ENCODE results near the gene RTN4R.
"Not testable (repeated sequence)": the region's sequence is repeated elsewhere in the genome, so short reads cannot be mapped to it uniquely, and the experiment has no call there.

RTN4R gene

DNA sequence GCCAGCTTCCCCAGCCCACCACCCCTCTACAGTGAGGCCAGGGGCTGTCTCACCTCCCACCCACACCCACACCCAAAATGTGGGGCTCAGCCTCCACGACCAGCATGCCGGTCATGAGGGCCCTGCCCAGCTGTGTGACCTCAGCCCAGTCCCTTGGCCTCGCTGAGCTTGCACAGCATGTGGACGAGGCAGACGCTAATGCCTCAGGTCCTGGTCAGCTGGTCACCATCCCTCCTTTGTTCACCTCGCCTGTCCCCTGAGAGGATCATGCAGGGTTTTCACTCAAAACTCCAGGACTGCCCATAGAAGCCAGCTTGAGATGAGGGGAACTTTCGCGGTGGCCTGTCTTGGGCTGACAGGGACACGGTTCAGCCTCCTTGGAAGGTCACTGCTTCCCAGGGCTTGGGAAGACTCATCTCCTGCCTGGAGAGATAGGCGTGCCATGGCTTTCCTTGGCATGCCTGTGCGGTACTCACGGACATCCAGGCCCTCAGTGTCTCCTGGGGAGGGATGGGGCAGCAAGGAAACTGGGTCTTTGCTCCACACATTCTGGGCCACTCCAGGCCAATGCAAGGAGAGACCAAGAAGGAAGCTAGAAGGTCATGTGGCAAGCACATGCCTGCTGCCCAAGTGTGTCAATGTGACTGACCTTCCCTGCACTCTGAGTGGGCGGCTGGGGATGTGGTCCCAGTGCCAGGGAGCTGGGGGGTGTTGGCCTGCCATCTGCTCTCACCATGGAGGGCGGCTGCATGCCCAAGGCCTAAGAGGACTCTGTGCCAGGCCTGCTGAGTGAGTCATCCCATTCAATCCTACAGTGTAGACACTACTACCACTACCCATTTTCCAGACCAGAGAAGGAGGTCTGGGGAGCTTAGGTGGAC, 3.2 kb upstream of the RTN4R start:
- no peak for DNase-seq (ENCODE audit: low read depth in 2 of 2)

DNA sequence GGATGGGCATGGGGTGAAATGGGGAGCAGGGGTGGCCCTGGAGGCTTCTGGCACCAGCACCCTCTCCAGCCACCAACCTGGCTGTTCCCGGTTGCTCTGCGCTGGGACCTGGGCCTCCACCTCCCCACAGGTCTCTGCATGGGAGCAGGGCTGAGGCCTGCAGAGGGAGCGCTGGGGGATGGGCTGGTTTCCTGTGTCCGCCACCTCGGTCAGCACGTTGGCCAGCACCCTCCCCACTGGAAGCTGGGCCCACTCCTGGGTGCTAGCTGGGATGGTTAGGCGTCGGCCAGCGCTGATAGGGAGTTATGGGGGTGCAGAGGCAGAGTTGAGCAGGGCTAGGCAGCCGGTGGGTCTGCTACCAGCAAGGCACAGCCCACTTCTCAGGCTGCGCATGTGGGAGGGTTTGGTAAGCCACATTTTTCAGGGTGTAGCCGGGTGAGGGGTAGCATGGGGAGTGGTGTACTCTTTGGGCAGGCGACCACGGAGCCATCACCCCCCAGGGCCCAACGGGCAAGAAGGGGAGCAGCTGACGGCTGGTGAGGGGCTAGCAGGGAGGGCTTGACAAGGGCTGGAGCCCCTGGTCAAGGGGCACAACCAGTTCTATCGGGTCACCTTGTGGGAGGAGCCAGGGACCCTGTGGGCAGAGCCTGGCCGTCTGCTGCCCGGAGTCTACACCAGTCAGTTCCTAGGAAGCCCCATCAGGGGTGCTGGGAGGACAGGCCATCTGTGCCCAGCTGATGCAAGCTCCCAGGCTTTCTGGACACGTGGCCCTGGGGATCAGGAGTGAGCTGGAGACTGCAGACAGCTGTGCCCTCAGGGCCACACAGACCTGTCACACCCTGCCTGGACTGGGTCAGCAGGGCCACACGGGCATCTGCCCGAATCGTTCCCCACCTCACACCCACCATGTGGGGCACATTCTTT, 2.3 kb upstream of the RTN4R start:
- DNase-seq (ENCODE audit: low read depth in 2 of 2): not testable (repeated sequence)

DNA sequence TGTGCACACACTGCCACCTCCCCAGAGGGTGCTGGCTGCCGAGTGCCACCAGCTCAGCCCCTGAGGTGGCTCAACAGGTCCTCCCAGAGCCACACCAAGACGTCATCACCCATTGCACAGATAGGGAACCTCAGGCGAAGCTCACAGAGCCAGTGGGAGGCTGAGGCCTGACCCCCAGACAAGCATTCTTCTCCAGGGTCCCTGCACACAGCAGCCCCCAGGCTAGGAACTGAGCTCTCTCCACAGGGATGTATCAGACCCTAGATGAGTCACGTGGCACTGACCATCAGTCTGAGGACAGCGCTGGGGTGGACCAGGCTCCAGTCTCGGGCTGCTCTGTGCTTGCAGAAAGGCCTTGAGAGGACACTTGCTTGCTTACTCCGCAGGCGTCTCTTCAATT, 1.6 kb upstream of the RTN4R start:
- not testable (repeated sequence) for DNase-seq (ENCODE audit: low read depth in 2 of 2)

DNA sequence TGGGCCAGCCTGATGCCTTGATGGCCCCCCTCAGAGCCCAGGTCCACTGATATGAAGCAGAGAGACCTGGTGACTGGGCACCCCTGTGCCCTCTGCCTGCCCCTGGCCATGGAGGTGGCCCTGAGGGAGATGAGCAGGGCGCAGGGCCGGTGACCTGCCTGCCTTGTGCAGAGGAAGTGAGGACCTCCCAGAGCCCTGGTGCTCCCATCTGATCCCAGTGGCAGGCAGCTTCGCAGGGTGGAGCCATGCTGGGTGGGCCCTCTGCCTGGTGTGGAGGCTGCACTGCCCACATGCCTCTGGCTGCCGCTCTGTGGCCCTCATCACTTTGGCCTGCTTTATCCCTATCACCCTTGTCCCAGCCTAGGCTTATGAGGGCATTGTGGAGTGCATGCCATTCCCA, 1.1 kb upstream of the RTN4R start:
- not testable (repeated sequence) for DNase-seq (ENCODE audit: low read depth in 2 of 2)

DNA sequence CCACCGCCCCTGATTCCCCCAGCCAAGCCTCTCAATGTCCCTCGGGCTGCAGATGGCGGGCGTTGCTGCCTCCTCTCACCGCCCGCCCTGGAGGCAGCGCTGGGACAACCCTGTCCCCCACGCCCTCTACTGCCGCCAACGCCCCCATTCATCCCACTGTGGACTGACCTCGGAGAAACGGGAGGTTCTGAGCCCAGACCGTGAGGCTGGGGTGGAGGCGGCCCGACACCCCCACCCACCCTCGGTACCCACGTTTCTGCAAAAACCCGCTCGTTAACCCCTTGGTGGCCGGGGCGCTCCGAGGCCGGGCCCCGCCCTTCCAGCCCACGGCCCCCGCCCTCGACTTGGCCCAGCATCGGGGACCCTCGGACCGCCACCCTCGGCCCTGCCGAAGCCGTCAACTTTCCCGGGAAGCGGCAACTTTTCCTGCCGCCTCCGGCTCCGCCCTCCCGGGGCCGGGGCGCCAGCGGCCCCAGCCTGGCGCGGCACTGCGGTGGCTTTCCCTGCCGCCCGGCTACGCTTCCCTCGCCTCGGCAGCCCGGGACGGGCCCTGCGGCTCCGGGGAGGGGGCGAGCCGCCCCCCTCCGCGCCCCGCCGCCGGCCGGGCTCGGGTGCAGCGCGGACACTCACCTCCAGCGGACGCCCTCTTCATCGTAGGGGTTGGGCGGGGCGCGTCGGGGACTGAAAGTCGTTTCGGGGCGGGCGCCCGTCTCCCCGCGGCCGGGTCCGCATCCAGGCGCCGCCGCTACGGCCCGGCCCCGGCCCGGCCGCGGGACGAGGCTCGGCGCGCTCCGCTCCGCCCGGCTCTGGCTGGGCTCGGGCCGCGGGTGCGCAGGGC, 458 bp downstream of the RTN4R start:
- DNase-seq (ENCODE audit: low read depth in 2 of 2): no peak

DNA sequence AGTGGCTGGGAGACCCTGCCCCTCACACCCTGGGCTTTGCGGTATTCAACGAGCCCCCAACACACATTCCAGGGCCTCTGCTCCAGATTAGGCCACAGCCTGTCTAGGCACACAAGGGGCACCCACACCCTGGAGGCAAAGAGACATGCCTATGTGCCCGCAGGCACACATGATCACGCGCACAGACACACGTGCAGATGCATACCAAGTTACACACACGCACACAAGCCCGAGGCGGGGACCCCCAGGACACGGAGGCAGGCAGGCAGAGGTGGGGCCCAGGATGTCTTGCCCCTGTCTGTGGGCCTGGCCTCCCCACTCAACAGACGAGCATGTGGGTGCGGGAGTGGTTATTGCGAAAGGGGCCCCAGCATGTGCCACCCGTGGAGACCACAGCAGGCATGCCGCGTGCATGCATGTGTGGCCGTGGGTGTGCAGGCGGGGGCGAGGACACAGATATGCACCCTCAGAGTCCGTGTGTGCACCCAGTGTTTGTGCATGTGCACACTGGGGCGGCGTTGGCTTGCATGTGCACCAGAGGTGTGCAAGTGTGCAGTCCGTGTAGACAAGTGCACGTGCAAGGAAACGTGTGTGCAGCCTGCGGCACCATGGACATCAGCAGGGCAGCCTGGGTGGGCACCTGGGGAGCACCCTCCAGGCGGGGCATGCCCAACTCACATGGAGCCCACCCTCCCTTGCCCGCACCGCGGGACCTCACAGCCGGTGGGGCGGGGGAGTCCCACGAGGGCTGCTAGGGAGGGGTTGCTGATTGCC, 1.3 kb downstream of the RTN4R start:
- not testable (repeated sequence) for DNase-seq (ENCODE audit: low read depth in 2 of 2)

DNA sequence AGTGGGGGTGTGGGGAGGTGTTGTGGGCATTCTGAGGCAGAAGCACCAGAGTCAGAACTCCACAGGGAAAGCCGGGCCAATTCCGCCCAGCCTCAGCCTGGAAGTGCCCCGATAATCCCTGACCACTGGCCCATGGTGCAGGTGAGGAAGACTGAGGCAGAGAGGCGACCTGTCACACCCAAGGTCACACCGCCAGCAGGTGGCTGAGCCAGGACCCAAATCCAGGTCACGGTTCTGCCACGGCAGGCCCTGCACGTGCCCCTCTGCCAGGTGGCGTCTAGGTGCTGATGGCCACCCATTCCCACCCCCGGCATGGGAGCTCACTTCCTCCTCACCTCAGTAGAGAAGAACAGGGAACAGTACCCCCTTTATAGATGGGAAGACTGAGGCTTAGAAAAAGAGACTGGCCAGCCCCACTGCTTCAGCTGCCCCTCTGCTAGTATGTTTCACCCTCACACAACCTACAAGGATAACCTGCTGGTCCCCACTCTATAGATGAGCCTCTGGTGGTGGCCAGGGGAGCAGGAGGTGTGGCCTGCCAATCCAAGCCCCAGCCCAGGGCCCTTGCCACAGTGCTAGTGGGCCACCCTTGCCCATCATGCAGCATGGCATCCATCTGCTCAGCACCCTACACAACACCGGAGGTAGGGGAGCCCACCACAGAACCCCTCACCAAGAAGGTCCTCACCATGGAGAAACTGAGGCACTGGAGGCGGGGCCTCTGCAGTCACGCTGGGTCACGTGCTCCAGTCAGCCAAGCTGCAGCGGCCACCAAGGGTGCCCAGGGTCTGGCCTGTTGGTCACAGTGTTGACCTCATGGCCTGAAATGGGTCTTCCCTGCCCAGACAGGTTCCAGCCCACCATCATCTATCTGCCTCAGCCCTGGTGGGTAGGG, 2.1 kb downstream of the RTN4R start:
- not testable (repeated sequence) for DNase-seq (ENCODE audit: low read depth in 2 of 2)

DNA sequence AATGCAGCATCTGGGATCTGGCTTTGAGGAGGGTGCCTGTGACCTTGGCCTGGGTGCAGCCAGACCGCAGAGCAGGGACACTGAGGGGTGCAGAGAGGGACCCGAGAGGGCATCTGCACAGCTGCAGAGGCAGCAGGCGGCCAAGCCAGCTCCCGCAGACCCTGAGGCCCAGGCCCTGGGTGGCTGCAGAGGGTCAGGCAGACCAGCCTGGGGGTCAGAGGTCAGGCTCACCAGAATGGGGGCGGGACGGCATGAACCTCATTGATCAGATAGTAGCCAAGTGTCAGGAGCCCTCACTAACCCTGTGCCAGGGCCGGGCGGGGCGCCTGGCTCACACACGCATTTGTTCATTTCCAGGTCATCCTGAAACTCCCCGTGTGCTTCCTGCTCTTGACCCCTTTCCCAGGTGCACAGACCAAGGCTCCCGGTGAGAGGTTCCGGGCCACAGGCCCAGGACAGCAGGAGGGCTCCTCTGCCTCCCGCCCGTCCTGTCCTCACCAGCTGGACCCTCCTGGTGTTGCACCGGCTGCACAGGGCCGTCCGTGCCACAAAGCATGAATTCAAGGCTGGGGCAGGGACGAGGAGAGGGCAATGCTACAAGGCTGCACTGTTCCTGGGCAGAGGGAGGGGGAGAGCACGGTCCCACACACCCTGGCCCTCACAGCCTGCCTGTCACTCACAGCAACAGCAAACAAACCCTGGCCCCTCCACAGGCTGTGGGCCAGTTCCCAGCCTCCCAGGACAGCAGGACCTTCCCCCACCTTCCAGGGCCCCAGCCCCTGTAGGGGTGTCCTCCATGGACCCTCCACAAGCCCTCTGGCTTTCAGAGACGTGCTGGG, 3.3 kb downstream of the RTN4R start:
- no peak for DNase-seq (ENCODE audit: low read depth in 2 of 2)

DNA sequence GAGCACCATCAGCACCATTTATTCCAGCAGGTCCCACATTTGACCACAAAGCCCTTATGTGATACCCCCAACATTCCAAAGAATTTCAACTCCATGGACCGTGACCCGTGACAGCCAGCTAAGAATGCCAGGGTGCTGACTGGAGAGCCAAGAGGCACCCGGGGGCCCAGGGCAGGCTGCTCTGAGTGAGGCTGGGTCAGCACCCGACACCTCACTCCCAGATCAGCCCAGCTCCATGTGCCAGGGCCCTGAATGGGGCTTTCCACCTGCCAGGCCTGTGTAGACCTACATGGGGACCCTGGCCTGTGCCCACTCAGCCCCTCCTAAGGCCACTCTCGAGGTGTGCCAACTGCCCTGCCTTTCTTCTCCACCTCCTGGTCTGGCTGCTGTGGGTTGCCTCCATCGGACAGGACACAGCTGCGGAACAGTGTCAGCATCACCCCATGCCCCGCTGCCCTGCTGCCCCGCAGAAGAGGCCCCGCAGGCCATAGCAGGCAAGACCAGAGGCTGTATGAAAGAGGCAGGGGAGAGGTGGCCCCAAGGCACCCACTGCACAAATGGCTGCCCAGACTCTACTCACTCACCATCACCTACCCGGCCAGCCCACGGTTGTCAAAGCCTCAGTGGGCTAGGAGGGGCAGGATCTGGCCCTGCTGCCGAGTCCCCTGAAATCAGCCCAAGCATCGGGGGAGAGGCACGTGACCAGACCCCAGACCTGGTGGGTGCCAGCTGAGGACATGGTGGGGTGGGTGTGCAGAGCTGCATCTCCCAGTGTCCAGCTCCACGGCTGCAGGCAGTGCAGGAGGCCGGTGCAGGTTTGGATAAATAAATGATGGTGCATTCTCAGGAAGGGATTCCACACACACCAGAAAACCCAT, 4.5 kb downstream of the RTN4R start:
- DNase-seq (ENCODE audit: low read depth in 2 of 2): not testable (repeated sequence)

DNA sequence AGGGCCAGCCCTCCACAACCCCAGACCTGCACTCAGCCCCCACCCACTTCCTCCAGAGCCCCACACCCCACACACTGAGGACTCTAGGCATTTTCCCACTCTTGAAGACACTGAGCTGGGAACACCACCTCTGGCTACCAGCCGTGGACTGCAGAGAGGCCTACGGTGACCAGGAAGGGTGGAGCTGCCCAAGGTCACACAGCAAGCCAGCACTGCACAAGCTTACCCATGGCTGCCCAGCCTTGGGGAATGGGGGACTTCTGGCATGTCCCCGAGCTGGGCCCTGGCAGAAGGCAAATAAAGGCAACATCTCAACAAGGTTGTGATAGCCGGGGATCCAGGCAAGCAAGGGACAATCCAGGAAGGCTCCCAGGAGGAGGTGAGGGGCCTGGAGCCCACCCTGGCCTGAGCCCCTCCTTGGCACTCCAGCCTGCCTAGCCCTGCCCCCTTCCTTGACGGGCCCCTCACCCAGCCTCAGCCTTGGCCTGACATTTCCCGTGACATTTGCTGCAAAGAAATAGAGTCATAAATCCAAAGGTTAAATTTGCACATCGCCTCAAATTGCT, 5.5 kb downstream of the RTN4R start:
- DNase-seq (ENCODE audit: low read depth in 2 of 2): no peak

DNA sequence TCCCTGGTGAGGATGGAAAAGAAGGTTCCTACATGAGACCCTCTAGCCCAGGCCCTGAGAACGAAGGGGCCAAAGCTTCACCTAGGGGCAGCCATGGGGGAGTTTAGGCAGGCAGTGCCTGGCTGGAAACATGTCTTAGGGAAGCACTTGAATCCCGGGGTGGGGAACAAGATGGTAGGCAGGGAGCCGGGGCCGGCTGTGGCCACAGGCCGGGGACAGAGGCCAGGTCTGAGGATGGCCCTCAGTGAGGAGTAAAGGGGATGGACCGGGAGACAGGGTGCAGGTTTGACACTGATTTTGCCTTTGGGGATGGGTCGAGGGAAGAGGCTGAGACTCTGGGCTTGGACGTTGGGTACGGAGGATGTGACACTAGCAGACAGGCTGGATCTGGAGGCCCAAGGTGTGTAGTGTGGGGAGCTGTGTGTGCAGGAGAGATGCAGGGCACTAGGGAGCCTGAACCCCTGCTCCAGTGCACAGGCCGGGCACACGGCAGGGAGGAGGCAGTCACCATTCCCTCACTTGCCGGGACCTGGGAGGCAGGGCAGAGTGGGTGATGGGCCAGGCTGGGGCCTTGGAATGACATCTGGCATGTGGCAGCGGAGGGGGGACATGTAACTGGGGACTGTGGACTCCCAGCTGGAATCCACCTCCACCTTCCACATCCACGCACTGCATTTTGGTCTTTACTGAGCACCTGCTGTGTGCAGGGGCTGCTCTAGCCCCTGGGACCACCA, 6.1 kb downstream of the RTN4R start:
- DNase-seq (ENCODE audit: low read depth in 2 of 2): no peak

DNA sequence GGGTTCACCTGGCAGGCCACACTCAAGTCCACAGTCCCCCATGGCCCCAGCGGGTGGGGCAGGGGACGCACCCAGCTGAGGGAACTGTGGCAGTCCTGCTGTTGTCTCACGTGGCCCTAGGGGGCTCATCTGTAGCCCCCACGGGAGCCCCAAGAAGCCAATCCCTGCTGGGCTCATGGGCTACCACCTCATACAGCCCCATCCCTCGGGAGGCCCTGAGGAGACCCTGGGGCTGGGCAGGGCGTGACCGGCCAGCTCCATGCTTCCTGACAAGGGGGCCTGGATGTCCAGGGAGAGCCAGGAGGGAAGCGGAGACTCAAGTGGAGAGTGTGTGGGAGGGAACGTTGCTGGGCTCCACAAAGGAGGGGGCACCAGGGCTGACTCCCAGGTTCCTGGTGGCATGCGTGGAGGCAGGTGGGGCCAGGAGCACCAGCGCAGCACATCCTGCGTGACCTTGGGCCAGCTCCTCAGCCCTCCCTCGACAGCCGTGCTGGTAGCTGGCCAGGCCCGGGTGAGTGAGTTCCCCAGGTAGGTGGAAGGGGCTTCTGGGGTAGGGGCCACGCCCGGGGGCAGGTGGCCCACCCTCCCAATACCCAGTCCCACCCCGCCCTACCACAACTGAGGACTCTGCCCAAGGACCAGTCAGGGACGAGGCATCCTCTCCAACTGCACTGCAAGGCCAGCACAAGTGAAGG, 7.9 kb downstream of the RTN4R start:
- no peak for DNase-seq (ENCODE audit: low read depth in 2 of 2)

DNA sequence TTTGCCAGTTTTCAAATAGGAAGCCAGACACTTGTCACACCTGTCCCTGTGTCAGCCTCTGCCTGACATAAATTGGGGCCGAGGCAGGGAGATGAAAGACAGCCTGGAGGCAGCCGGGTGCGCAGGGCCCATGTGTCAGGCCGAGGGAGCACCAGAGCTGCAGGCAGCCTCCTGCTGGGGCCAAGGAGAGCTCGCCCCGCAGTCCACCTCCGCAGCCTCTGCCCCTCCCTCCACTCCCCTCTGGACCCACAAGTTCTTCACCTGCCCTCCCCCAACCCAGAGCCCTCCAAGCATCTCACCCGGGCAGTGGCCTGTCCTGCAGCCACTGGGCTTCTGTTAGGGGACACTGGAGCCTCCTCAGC, 8.8 kb downstream of the RTN4R start:
- DNase-seq (ENCODE audit: low read depth in 2 of 2): no peak

DNA sequence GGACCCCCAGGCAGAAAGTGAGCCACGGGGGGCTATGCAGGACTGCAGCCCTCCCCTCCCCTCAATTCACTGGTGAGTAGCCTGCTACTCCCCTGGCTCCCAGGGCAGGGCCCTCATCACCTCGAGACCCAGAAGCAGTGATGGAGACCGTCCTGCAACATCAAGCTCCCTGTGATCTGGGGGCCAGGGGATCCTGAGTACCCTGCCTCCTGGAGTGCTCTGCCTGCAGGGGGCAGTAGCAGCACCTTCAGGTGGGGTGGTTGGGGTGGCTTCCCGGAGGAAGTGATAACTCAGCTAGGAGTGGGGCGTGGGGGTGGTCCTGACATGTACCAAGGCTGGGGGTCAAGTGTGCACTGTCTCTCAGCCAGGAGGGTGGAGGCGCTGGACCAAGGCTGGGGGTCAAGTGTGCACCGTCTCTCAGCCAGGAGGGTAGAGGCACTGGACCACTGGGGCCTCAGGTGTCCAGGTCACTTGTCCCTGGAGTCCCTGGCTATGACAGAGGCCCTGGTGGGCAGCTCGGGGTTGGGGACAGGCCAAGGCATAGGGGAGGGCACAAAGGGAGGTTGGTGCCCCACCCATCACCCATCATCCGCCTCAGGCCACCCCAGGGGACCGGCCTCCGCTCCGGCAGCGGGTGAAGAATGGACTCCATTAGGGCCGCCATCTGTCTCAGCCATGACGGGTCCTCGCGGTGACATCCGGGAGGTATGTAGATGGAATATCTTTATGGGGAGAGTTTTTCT, 9.4 kb downstream of the RTN4R start:
- DNase-seq (ENCODE audit: low read depth in 2 of 2): no peak

DNA sequence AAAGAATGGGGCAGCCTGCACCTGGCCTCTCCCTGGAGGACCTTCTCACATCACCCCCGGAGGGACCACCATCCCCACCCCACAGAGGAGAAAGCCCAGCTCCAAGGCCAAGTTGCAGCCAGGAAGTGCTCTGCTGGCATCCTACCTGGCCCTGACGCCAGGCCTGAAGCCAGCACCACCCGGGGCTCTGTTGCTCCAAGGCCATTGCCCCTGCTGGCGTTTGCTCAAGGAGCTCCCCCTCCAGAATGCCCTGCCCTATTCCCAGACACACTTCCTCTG, 10.2 kb downstream of the RTN4R start:
- DNase-seq (ENCODE audit: low read depth in 2 of 2): no peak

All from stimulated activated CD8-positive, alpha-beta memory T cell treated with anti-CD3 and anti-CD28 coated beads, Interleukin-7, amount 100 ng/mL, for 4 hours (primary cell).